ENCODE measurements around the gene B3GNT3. TPM values are rescaled to one million over a fixed set of nuclear protein-coding genes. Genes with fewer than 3 reads are reported as not detected.

Gene B3GNT3
- total and polyA plus RNA-seq, 10 donors, result 0.05 to 1.6 (median 0.75) TPM; not detected in 3

DNA sequence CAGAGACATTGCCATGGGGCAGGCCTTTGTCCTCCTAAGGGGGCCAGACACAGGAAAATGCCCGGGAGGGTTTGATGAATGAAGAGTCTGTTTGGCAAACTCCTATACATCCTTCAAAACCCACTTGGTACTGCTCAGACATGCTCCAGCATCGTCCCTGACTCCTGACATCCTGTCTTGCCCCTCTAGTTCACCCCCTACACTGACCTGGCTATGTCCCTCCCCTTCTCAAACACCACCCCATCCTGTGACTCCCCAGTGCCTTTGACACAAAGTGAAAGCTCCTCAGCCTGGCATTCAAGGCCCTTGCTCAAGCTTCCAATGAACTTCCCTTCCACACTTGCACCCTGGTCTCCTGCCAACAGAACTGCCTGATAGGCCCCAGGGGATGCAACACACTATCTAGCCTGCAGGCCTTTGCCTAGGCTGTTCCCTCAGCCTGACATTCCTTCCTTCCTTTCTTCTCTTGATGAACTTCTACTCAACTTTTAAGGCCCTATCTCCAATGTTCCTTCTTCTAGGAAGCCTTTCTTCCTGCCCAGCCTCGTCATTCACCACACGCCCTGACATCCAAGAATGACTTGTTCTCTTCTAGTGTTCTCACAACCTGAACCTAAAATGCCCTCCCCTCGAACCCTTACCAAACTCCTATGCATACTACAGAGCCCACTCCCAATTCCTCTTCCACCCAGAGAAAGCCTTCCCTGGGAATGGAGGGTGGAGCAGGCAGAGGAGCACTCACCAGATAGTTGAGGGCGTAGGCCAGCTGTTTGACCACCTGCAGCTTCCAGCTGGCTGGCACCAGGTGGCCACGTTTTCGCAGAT is 40.5 kb downstream of the B3GNT3 start:
- H3K4me3 ChIP-seq, result no peak overlapping the region
- H3K36me3 ChIP-seq, result peaks cover 4 to 100% (median 99%) of the 10 kb centered on the region in 6 donors
- peak overlapping the region in 1 of 8 donors; percentile 35 for H3K27ac ChIP-seq
- H3K4me1 ChIP-seq, result peaks cover 0 to 18% (median 0%) of the 10 kb centered on the region in 6 donors
- TF ChIP-seq POLR2A (IDR thresholded peaks at IDR 0.05) (no peak), POLR2AphosphoS5 (IDR thresholded peaks at IDR 0.05) (no peak)
- TF ChIP-seq, protein P1, sequence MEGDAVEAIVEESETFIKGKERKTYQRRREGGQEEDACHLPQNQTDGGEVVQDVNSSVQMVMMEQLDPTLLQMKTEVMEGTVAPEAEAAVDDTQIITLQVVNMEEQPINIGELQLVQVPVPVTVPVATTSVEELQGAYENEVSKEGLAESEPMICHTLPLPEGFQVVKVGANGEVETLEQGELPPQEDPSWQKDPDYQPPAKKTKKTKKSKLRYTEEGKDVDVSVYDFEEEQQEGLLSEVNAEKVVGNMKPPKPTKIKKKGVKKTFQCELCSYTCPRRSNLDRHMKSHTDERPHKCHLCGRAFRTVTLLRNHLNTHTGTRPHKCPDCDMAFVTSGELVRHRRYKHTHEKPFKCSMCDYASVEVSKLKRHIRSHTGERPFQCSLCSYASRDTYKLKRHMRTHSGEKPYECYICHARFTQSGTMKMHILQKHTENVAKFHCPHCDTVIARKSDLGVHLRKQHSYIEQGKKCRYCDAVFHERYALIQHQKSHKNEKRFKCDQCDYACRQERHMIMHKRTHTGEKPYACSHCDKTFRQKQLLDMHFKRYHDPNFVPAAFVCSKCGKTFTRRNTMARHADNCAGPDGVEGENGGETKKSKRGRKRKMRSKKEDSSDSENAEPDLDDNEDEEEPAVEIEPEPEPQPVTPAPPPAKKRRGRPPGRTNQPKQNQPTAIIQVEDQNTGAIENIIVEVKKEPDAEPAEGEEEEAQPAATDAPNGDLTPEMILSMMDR (IDR thresholded peaks at IDR 0.05 in 8 of 11, conservative IDR thresholded peaks at IDR 0.05 in 3 of 11), result no peak
- intact Hi-C loops (cut with DNase I; ENCODE audit: low total_unique reads), result no loop called here
- H3K27me3 ChIP-seq (replicated peaks in 1 of 7), result no peaks in the 10 kb centered on the region
- DNase-seq, result no peak
- 82 to 91% (median 89%) methylated on average over 8 of the region's 8 CpGs for WGBS, 5 donors
- H3K9me3 ChIP-seq, result no peaks in the 10 kb centered on the region

DNA sequence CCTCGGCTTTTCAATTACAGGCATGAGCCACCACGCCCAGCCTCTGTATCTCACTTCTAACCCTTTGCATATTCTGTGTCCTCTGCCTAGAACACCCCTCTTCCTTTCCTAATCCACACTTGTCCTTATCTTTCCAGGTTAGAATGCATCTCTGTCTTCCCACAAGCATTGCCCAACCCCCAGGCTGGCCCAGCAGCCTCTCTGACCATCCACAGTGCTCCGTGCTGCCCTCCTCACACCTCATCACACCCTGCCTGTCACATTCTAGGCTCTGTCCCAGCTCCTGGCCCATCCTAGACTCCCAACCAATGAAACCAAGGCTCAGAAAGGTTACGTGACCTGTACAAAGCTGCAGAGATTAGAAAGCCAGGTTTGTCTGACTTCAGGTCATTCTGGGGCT is 41.6 kb downstream of the B3GNT3 start:
- intact Hi-C loops (cut with DNase I; ENCODE audit: low total_unique reads), result no loop called here
- Histone ChIP-seq H3K27me3 (replicated peaks in 1 of 7) (no peaks in the 10 kb centered on the region), H3K27ac (no peak overlapping the region), H3K4me3 (no peak overlapping the region), H3K9me3 (no peaks in the 10 kb centered on the region), H3K4me1 (peaks cover 0 to 18% (median 0%) of the 10 kb centered on the region in 6 donors), H3K36me3 (peaks cover 8 to 100% (median 100%) of the 10 kb centered on the region in 6 donors)
- TF ChIP-seq, protein P1 (IDR thresholded peaks at IDR 0.05 in 8 of 11, conservative IDR thresholded peaks at IDR 0.05 in 3 of 11), result no peak
- TF ChIP-seq POLR2AphosphoS5 (IDR thresholded peaks at IDR 0.05) (no peak), POLR2A (IDR thresholded peaks at IDR 0.05) (no peak)
- DNase-seq, result no peak
- 87 to 98% (median 94%) methylated on average over 4 of the region's 4 CpGs for WGBS, 5 donors

DNA sequence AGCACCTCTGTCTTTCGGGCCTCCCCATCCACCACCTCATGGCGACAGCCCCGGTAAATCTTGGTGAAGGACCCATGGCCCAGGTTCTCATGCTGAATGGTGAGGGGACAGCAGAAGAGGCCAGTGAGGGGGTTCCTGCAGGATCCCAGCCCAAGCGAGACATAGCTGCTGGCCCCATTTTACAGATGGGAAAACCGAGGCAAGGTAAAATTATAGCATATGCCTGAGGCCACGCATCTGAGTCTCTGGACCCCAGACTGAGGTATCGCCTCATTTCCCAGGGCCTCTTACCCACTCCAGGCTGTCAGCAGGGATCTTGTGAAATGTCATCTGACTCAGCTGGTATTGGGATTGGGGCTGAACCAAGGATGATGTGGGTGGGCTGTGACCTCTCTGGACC is 43.0 kb downstream of the B3GNT3 start:
- H3K36me3 ChIP-seq, result peaks cover 8 to 100% (median 99%) of the 10 kb centered on the region in 6 donors
- WGBS, 5 donors, result 92 to 98% (median 97%) methylated on average over 7 of the region's 7 CpGs
- intact Hi-C loops (cut with DNase I; ENCODE audit: low total_unique reads), result no loop called here

DNA sequence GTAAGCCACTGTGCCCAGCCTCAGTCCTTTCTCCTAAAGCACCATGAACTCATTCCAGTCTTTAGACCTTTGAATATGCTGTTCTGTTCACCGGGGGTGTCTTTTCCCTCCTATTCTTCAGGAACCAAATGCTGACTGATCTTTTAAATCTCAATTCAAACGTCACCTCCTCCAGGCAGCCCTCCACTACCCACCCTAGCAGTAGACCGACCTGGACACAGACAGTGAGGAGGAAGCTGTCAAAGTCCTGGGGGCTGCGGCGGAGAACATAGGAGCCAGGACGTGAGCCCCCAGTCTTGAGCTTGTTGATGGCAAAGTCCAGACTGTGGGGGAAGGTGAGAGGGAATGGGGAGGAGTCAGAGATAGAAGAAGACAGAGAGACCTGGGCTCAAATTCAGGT is 45.1 kb downstream of the B3GNT3 start:
- H3K4me3 ChIP-seq, result no peak overlapping the region
- no peak overlapping the region for H3K27ac ChIP-seq
- peaks cover 0 to 46% (median 23%) of the 10 kb centered on the region in 6 donors for H3K4me1 ChIP-seq
- no peaks in the 10 kb centered on the region for H3K9me3 ChIP-seq
- H3K36me3 ChIP-seq, result peaks cover 5 to 97% (median 93%) of the 10 kb centered on the region in 6 donors
- intact Hi-C loops (cut with DNase I; ENCODE audit: low total_unique reads), result no loop called here
- H3K27me3 ChIP-seq (replicated peaks in 1 of 7), result no peaks in the 10 kb centered on the region
- 92 to 97% (median 95%) methylated on average over 6 of the region's 6 CpGs for WGBS, 5 donors
- TF ChIP-seq POLR2A (IDR thresholded peaks at IDR 0.05), result no peak
- TF ChIP-seq, protein P1 (IDR thresholded peaks at IDR 0.05 in 8 of 11, conservative IDR thresholded peaks at IDR 0.05 in 3 of 11), result no peak
- no peak for TF ChIP-seq POLR2AphosphoS5 (IDR thresholded peaks at IDR 0.05)
- no peak for DNase-seq

More for the DNA sequence above, 43.0 kb downstream of the B3GNT3 start:
- no peak for DNase-seq
- Histone ChIP-seq H3K27me3 (replicated peaks in 1 of 7) (no peaks in the 10 kb centered on the region), H3K9me3 (no peaks in the 10 kb centered on the region), H3K4me1 (peaks cover 0 to 33% (median 5%) of the 10 kb centered on the region in 6 donors), H3K27ac (no peak overlapping the region), H3K4me3 (no peak overlapping the region)
- TF ChIP-seq POLR2A (IDR thresholded peaks at IDR 0.05) (no peak), POLR2AphosphoS5 (IDR thresholded peaks at IDR 0.05) (no peak)
- TF ChIP-seq, protein P1 (IDR thresholded peaks at IDR 0.05 in 8 of 11, conservative IDR thresholded peaks at IDR 0.05 in 3 of 11), result no peak

Measured in spleen (tissue), 11 donors.